Suprapubic skin (tissue), 4 donors: Measurements from ENCODE around the gene UBAP1L.

ENCODE experiments used
- CTCF ChIP-seq, 2 donors: fragments of 200-600 bp in 1 of 2; fragments of 450-650 bp in 1 of 2; sonication (generic) in 1 of 2; IDR thresholded peaks; one replicate each; pipeline ENCODE4 v1.5.1; 2016 to 2019; ENCODE audit warnings: antibody characterized with exemption in 2 of 2, mild to moderate bottlenecking in 1 of 2, moderate library complexity in 1 of 2
- POLR2A ChIP-seq, 2 donors: fragments of 450-650 bp; IDR thresholded peaks; one replicate each; pipeline ENCODE4 v1.6.1; 2017; ENCODE audit warnings: antibody characterized with exemption in 2 of 2, mild to moderate bottlenecking in 2 of 2, moderate library complexity in 2 of 2
- POLR2AphosphoS5 ChIP-seq, 3 donors: sonication (generic); formaldehyde crosslinking; IDR thresholded peaks; one replicate each; pipeline ENCODE4 v1.6.1; 2017; ENCODE audit warnings: antibody characterized with exemption in 3 of 3

GRCh38 chr15:65056106-65056505 is 58.9 kb downstream of the UBAP1L start:
- TF ChIP-seq POLR2A (IDR thresholded peaks at IDR 0.05): no peak
- no peak for TF ChIP-seq CTCF (IDR thresholded peaks at IDR 0.05)
- no peak for TF ChIP-seq POLR2AphosphoS5 (IDR thresholded peaks at IDR 0.05)
